Mesothelial cell of epicardium (in vitro differentiated cells): ENCODE measurements around the gene TFF1. TPM values are rescaled to one million over a fixed set of nuclear protein-coding genes. Genes with fewer than 3 reads are reported as not detected.

Source experiments
- DNase-seq, 2 experiments: peaks; one replicate each; pipeline ENCODE4 v3.0.0; 2021; ENCODE audit warnings: low spot score in 2 of 2; ENCODE audit not compliant: unreplicated experiment in 2 of 2
- H3K27ac Mint-ChIP-seq: 2 replicates; pipeline ENCODE4 v1.8.0; 2021; ENCODE audit warnings: mixed read lengths
- H3K27me3 Mint-ChIP-seq: 2 replicates; pipeline ENCODE4 v1.8.0; 2021; ENCODE audit warnings: low read depth, mixed read lengths
- H3K36me3 Mint-ChIP-seq: 2 replicates; pipeline ENCODE4 v1.8.0; 2021; ENCODE audit warnings: mixed read lengths
- H3K4me1 Mint-ChIP-seq: 2 replicates; pipeline ENCODE4 v1.8.0; 2021; ENCODE audit warnings: mixed read lengths
- H3K4me3 Mint-ChIP-seq: 2 replicates; pipeline ENCODE4 v1.8.0; 2021; ENCODE audit warnings: mild to moderate bottlenecking, moderate library complexity, mixed read lengths
- H3K9me3 Mint-ChIP-seq: 2 replicates; pipeline ENCODE4 v1.8.0; 2021; ENCODE audit warnings: mixed read lengths
- CTCF ChIP-seq: fragments of 200-600 bp; sonication (generic); IDR thresholded peaks from one replicate; pipeline ENCODE4 v1.5.0; 2021; ENCODE audit warnings: antibody characterized with exemption; ENCODE audit not compliant: unreplicated experiment
- total RNA-seq: library from RNA; stranded (reverse); gene quantifications from 3 replicates; pipeline ENCODE4 v1.2.1, GENCODE V29; 2021

TFF1 gene
- total RNA-seq, 1 donor from 2014 or later = not detected

- H3K9me3 Mint-ChIP-seq = no peaks in the 10 kb centered on the region
- H3K27ac Mint-ChIP-seq = no peak overlapping the region
- no peaks in the 10 kb centered on the region for H3K36me3 Mint-ChIP-seq
- no peak for TF ChIP-seq CTCF
- no peaks in the 10 kb centered on the region for H3K27me3 Mint-ChIP-seq
- peaks cover 2% of the 10 kb centered on the region for H3K4me1 Mint-ChIP-seq
- no peak overlapping the region for H3K4me3 Mint-ChIP-seq
- DNase-seq = no peak
These were observed 31.5 kb upstream of the TFF1 start for GRCh38 chr21:42397746-42398394.

- Mint-ChIP-seq H3K27me3 (no peaks in the 10 kb centered on the region), H3K9me3 (no peaks in the 10 kb centered on the region), H3K4me1 (no peaks in the 10 kb centered on the region), H3K4me3 (no peak overlapping the region), H3K27ac (no peak overlapping the region), H3K36me3 (no peaks in the 10 kb centered on the region)
- TF ChIP-seq CTCF = no peak
- DNase-seq = no peak
These were observed 30.7 kb upstream of the TFF1 start for GRCh38 chr21:42396799-42397745.

- no peak for TF ChIP-seq CTCF
- no peak for DNase-seq
- Mint-ChIP-seq H3K27me3 (peaks cover 4% of the 10 kb centered on the region), H3K27ac (no peak within 1 kb of the TSS), H3K9me3 (no peaks in the 10 kb centered on the region), H3K4me1 (no peaks in the 10 kb centered on the region), H3K36me3 (no peaks in the 10 kb centered on the region), H3K4me3 (no peak within 1 kb of the TSS)
These were observed 29.7 kb upstream of the TFF1 start, which contains the start of gene TMPRSS3 for GRCh38 chr21:42395905-42396651. TSS of gene TMPRSS3 (minus strand) at chr21:42396052. CDS start at chr21:42395417, 635 bp downstream.

GRCh38 chr21:42395302-42395701 is 29.0 kb upstream of the TFF1 start:
- H3K27ac Mint-ChIP-seq = no peak overlapping the region
- H3K9me3 Mint-ChIP-seq = no peaks in the 10 kb centered on the region
- no peak overlapping the region for H3K4me3 Mint-ChIP-seq
- H3K4me1 Mint-ChIP-seq = no peaks in the 10 kb centered on the region
- no peak for DNase-seq
- TF ChIP-seq CTCF = no peak
- no peaks in the 10 kb centered on the region for H3K36me3 Mint-ChIP-seq
- H3K27me3 Mint-ChIP-seq = peaks cover 9% of the 10 kb centered on the region

- no peaks in the 10 kb centered on the region for H3K9me3 Mint-ChIP-seq
- no peak overlapping the region for H3K27ac Mint-ChIP-seq
- no peak for TF ChIP-seq CTCF
- peaks cover 5% of the 10 kb centered on the region for H3K4me1 Mint-ChIP-seq
- peaks cover 10% of the 10 kb centered on the region for H3K27me3 Mint-ChIP-seq
- no peak overlapping the region for H3K4me3 Mint-ChIP-seq
- DNase-seq = no peak
- no peaks in the 10 kb centered on the region for H3K36me3 Mint-ChIP-seq
These were observed 27.2 kb upstream of the TFF1 start for GRCh38 chr21:42393443-42393950.
